ENCODE data around the gene DAZAP2. TPM values are rescaled to one million over a fixed set of nuclear protein-coding genes. Genes with fewer than 3 reads are reported as not detected.

The DAZAP2 gene
- total RNA-seq, 2 donors from 2014 or later = 299 to 374 TPM

GRCh38 chr12:51198568-51199365 is 39.9 kb upstream of the DAZAP2 start:
- 74% methylated on average over 16 of the region's 16 CpGs for WGBS
- H3K36me3 ChIP-seq = no peaks in the 10 kb centered on the region
- DNase-seq (ENCODE audit: low spot score) = no peak
- H3K4me1 ChIP-seq (replicated peaks) = no peaks in the 10 kb centered on the region
- H3K27me3 ChIP-seq (replicated peaks; ENCODE audit: insufficient read depth) = no peaks in the 10 kb centered on the region
- no peak overlapping the region for H3K27ac ChIP-seq
- no peak overlapping the region for H3K4me3 ChIP-seq
- no peaks in the 10 kb centered on the region for H3K9me3 ChIP-seq
- intact Hi-C loops (cut with DNase I) = no loop called here
- no peak for TF ChIP-seq POLR2A (IDR thresholded peaks at IDR 0.05)
- TF ChIP-seq POLR2AphosphoS5 (IDR thresholded peaks at IDR 0.05) = no peak
- no peak for TF ChIP-seq CTCF (IDR thresholded peaks at IDR 0.05)

GRCh38 chr12:51199366-51199945 is 39.2 kb upstream of the DAZAP2 start:
- Histone ChIP-seq H3K4me1 (replicated peaks) (no peaks in the 10 kb centered on the region), H3K36me3 (no peaks in the 10 kb centered on the region), H3K9me3 (no peaks in the 10 kb centered on the region), H3K27me3 (replicated peaks; ENCODE audit: insufficient read depth) (no peaks in the 10 kb centered on the region), H3K4me3 (no peak overlapping the region), H3K27ac (no peak overlapping the region)
- TF ChIP-seq CTCF (IDR thresholded peaks at IDR 0.05) (no peak), POLR2A (IDR thresholded peaks at IDR 0.05) (no peak), POLR2AphosphoS5 (IDR thresholded peaks at IDR 0.05) (no peak)
- DNase-seq (ENCODE audit: low spot score) = no peak
- intact Hi-C loops (cut with DNase I) = no loop called here
- WGBS = 89% methylated on average over 10 of the region's 10 CpGs

DNA sequence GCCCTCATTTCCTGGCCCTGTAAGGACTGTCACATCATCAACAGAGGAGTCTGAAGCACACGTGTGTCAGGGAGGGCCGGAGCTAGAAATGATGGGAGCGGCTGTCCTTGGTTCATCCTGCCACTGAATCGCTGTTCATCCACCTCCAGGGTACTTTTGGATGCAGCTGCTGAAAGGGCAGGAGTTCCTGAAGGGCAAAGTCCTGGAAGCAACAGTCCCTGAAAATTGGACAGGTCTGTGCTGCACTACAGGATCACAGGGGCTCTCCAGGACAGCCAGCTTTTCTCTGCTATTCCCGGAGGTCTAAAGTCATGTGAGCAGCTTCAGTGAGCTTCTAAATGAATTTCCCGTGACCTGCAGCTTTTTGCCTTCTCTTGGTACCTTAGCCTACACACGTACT is 38.5 kb upstream of the DAZAP2 start:
- Histone ChIP-seq H3K4me1 (replicated peaks) (no peaks in the 10 kb centered on the region), H3K27me3 (replicated peaks; ENCODE audit: insufficient read depth) (no peaks in the 10 kb centered on the region), H3K27ac (no peak overlapping the region), H3K9me3 (no peaks in the 10 kb centered on the region), H3K36me3 (no peaks in the 10 kb centered on the region), H3K4me3 (no peak overlapping the region)
- intact Hi-C loops (cut with DNase I) = no loop called here
- no peak for TF ChIP-seq POLR2A (IDR thresholded peaks at IDR 0.05)
- no peak for TF ChIP-seq POLR2AphosphoS5 (IDR thresholded peaks at IDR 0.05)
- no peak for TF ChIP-seq CTCF (IDR thresholded peaks at IDR 0.05)
- DNase-seq (ENCODE audit: low spot score) = no peak
- 91% methylated on average over 7 of the region's 7 CpGs for WGBS

DNA sequence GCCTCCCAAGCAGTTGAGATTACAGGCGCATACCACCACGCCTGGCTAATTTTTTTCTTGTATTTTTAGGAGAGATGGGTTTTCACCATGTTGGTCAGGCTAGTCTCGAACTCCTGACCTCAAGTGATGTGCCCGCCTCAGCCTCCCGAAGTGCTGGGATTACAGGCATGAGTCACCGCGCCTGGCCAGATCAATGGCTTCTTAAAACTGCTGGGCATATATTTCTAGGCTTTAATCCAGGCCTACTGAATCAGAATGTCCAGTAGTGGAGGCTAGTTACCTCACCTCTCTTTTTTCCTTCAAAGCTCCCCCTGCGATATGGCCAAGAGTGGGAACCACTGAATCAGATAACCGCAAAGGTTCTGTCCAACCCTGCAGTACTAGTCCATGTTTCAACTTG is 37.8 kb upstream of the DAZAP2 start:
- Histone ChIP-seq H3K27ac (no peak overlapping the region), H3K27me3 (replicated peaks; ENCODE audit: insufficient read depth) (no peaks in the 10 kb centered on the region), H3K36me3 (no peaks in the 10 kb centered on the region), H3K9me3 (no peaks in the 10 kb centered on the region), H3K4me1 (replicated peaks) (no peaks in the 10 kb centered on the region), H3K4me3 (no peak overlapping the region)
- DNase-seq (ENCODE audit: low spot score) = no peak
- intact Hi-C loops (cut with DNase I) = no loop called here
- no peak for TF ChIP-seq CTCF (IDR thresholded peaks at IDR 0.05)
- no peak for TF ChIP-seq POLR2AphosphoS5 (IDR thresholded peaks at IDR 0.05)
- no peak for TF ChIP-seq POLR2A (IDR thresholded peaks at IDR 0.05)
- WGBS = 93% methylated on average over 9 of the region's 9 CpGs

- Histone ChIP-seq H3K36me3 (no peaks in the 10 kb centered on the region), H3K9me3 (no peaks in the 10 kb centered on the region), H3K27me3 (replicated peaks; ENCODE audit: insufficient read depth) (no peaks in the 10 kb centered on the region), H3K27ac (no peak overlapping the region), H3K4me3 (no peak overlapping the region), H3K4me1 (replicated peaks) (no peaks in the 10 kb centered on the region)
- DNase-seq (ENCODE audit: low spot score) = no peak
- TF ChIP-seq CTCF (IDR thresholded peaks at IDR 0.05) (no peak), POLR2A (IDR thresholded peaks at IDR 0.05) (no peak), POLR2AphosphoS5 (IDR thresholded peaks at IDR 0.05) (no peak)
- 86% methylated on average over 5 of the region's 5 CpGs for WGBS
- intact Hi-C loops (cut with DNase I) = no loop called here
Measured at GRCh38 chr12:51202718-51203117, 35.9 kb upstream of the DAZAP2 start.

All from prostate gland (tissue), 2 donors.